ENCODE results near the gene BSN. TPM values are rescaled to one million over a fixed set of nuclear protein-coding genes. Genes with fewer than 3 reads are reported as not detected.
A peak's percentile ranks its signal among the peaks of the same experiment; 100 is the strongest.

Gene BSN
- total RNA-seq, 2 donors from 2014 or later, result 1.3 to 6.6 TPM

DNA sequence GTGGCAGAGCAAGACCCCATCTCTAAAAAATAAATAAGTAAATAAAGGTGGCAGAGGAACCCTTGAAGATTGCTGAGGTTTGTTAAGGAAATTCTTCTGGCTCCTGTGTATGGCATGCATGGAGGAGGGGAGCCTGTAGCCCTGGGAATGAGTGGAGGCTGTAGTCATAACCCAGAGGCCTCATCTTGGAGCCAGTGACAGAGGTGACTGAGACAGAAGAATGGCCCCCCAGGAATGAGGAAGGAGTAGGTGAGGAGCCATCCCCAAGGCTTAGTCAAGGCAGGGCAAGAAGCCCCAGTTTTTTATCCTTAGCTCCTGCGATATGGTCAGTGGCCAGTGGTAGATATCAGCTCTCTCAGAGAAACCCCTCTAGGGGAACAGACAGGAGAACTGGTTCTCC lies 46.5 kb downstream of the BSN start:
- H3K27ac ChIP-seq, result no peak overlapping the region
- H3K4me3 ChIP-seq, result no peak overlapping the region
- DNase-seq, result no peak
- TF ChIP-seq CTCF (IDR thresholded peaks at IDR 0.05), result no peak
- TF ChIP-seq POLR2A (IDR thresholded peaks at IDR 0.05), result no peak
- no peaks in the 10 kb centered on the region for H3K36me3 ChIP-seq (replicated peaks in 1 of 2; ENCODE audit: insufficient read depth in 1 of 2, low read depth in 2 of 2)
- ATAC-seq, result no peak
- WGBS, 2 donors, result 88 to 100% methylated on average over 1 of the region's 1 CpG
- no peaks in the 10 kb centered on the region for H3K27me3 ChIP-seq
- intact Hi-C loops (cut with DNase I), result no loop called here
- no peaks in the 10 kb centered on the region for H3K9me3 ChIP-seq
- no peaks in the 10 kb centered on the region for H3K4me1 ChIP-seq

DNA sequence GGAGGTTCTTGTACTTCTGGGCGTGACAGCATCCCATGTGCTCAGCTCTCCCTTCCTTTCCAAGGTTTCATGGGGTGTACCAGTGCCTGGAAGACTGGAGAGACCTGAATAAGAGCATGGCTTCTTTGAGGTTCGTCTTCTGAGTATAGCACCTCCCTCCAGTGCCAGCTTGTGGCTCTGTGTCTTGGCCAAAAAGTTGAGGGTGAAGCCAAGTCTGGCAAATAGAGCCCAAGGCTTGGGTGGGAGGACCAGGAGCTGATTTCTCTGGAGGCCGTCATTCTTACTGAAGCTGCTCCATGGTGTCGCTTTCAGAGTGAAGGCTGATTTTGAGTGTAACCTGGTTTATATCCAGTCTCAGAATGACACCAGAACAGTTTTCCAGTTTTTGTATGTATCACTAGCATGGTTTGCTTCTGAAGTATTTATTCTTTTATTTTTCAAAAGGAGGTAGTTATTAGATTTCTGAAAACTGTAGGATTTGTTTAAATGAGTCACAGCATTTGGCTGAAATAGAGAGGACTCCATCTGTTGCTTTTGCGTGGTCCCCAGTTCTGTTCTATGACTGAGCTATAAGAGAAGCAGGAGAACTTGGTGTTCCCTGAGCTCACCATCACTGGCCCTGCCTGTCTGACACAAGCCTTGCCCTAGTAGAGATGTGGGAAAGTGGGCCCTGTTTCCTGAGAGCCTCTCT lies 47.2 kb downstream of the BSN start:
- no peak overlapping the region for H3K27ac ChIP-seq
- WGBS, 2 donors, result 71 to 80% methylated on average over 4 to 5 of the region's 5 CpGs
- no peaks in the 10 kb centered on the region for H3K36me3 ChIP-seq (replicated peaks in 1 of 2; ENCODE audit: insufficient read depth in 1 of 2, low read depth in 2 of 2)
- DNase-seq (no peak), ATAC-seq (no peak)
- no peaks in the 10 kb centered on the region for H3K9me3 ChIP-seq
- H3K4me3 ChIP-seq, result no peak overlapping the region
- H3K27me3 ChIP-seq, result no peaks in the 10 kb centered on the region
- no peaks in the 10 kb centered on the region for H3K4me1 ChIP-seq
- intact Hi-C loops (cut with DNase I), result no loop called here
- TF ChIP-seq CTCF (IDR thresholded peaks at IDR 0.05), result no peak
- no peak for TF ChIP-seq POLR2A (IDR thresholded peaks at IDR 0.05)

DNA sequence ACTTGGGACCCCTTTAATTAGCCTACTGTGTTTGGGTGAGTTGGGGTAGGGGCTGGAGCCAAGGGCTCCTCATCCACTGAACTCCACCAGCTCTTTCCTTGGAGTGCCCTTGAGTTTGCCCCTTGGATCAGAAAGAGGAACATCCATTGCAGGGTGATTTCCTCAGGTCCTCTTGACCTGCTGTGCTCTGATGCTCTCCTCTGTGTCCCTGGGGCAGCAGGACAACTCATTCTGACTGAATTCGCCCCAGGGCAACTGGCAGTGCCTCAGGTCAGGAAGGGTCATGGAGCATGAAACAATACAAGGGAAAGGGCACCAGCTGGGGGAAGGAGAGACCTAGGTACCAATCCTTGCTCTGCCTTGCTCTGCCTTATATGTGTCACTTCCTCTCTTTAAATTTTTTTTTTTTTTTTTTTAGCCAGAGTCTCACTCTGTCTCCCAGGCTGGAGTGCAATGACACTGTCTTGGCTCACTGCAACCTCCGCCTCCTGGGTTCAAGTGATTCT lies 47.8 kb downstream of the BSN start:
- no peak for TF ChIP-seq CTCF (IDR thresholded peaks at IDR 0.05)
- TF ChIP-seq POLR2A (IDR thresholded peaks at IDR 0.05), result no peak
- ATAC-seq, result no peak
- H3K27me3 ChIP-seq, result no peaks in the 10 kb centered on the region
- H3K4me1 ChIP-seq, result no peaks in the 10 kb centered on the region
- WGBS, 2 donors, result 83 to 90% methylated on average over 2 of the region's 2 CpGs
- no peak for DNase-seq
- H3K36me3 ChIP-seq (replicated peaks in 1 of 2; ENCODE audit: insufficient read depth in 1 of 2, low read depth in 2 of 2), result no peaks in the 10 kb centered on the region
- no peak overlapping the region for H3K27ac ChIP-seq
- no peaks in the 10 kb centered on the region for H3K9me3 ChIP-seq
- intact Hi-C loops (cut with DNase I), result no loop called here
- H3K4me3 ChIP-seq, result no peak overlapping the region

DNA sequence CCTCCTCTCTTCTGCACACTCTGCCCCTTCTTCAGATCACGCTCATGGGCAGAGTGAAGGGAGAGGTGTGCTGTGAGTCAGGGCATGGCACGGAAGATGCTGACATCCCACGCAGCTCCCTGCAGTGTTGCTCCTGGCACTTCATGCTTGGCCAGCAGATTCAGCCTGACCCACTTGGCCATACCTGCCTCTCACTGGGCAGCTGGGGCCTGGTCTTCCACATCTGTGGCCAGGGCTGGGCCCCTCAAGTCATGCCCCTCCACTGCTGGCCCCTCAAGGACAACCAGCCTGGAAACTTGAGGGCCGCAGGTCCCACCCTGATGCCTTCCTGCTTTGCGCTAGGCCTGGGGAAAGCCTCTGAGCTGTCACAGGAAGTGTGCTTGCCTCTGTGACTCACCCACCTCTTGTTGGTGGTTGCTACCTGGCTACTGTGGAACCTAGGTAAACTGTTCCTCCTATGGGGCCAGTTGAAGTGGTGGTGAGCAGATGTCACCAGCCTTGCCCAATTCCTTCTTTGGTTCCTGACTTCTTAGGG lies 48.7 kb downstream of the BSN start:
- Histone ChIP-seq H3K27me3 (no peaks in the 10 kb centered on the region), H3K9me3 (no peaks in the 10 kb centered on the region), H3K36me3 (replicated peaks in 1 of 2; ENCODE audit: insufficient read depth in 1 of 2, low read depth in 2 of 2) (no peaks in the 10 kb centered on the region), H3K4me1 (no peaks in the 10 kb centered on the region), H3K4me3 (no peak overlapping the region), H3K27ac (no peak overlapping the region)
- no peak for DNase-seq
- 86 to 100% methylated on average over 2 to 5 of the region's 5 CpGs for WGBS, 2 donors
- TF ChIP-seq POLR2A (IDR thresholded peaks at IDR 0.05) (no peak), CTCF (IDR thresholded peaks at IDR 0.05) (no peak)
- ATAC-seq, result no peak
- intact Hi-C loops (cut with DNase I), result no loop called here

GRCh38 chr3:49606427-49606826 lies 52.1 kb downstream of the BSN start:
- DNase-seq (no peak), ATAC-seq (peak; percentile 18)
- WGBS, 2 donors, result 60 to 75% methylated on average over 2 of the region's 2 CpGs
- no peak overlapping the region for H3K27ac ChIP-seq
- H3K27me3 ChIP-seq, result no peaks in the 10 kb centered on the region
- TF ChIP-seq CTCF (IDR thresholded peaks at IDR 0.05) (no peak), POLR2A (IDR thresholded peaks at IDR 0.05) (no peak)
- no peaks in the 10 kb centered on the region for H3K9me3 ChIP-seq
- no peak overlapping the region for H3K4me3 ChIP-seq
- intact Hi-C loops (cut with DNase I), result no loop called here
- H3K36me3 ChIP-seq (replicated peaks in 1 of 2; ENCODE audit: insufficient read depth in 1 of 2, low read depth in 2 of 2), result no peaks in the 10 kb centered on the region
- H3K4me1 ChIP-seq, result no peaks in the 10 kb centered on the region

All from body of pancreas (tissue), 4 donors.